CD4-positive, alpha-beta T cell treated with Interleukin-15 for 4 hours (primary cell): Measurements from ENCODE around the gene NUDT22.
A peak's percentile ranks its signal among the peaks of the same experiment; 100 is the strongest.

Experiments
- DNase-seq: peaks from one replicate; pipeline ENCODE4 v3.0.0-alpha.2; 2020; ENCODE audit warnings: low spot score

NUDT22 gene

DNA sequence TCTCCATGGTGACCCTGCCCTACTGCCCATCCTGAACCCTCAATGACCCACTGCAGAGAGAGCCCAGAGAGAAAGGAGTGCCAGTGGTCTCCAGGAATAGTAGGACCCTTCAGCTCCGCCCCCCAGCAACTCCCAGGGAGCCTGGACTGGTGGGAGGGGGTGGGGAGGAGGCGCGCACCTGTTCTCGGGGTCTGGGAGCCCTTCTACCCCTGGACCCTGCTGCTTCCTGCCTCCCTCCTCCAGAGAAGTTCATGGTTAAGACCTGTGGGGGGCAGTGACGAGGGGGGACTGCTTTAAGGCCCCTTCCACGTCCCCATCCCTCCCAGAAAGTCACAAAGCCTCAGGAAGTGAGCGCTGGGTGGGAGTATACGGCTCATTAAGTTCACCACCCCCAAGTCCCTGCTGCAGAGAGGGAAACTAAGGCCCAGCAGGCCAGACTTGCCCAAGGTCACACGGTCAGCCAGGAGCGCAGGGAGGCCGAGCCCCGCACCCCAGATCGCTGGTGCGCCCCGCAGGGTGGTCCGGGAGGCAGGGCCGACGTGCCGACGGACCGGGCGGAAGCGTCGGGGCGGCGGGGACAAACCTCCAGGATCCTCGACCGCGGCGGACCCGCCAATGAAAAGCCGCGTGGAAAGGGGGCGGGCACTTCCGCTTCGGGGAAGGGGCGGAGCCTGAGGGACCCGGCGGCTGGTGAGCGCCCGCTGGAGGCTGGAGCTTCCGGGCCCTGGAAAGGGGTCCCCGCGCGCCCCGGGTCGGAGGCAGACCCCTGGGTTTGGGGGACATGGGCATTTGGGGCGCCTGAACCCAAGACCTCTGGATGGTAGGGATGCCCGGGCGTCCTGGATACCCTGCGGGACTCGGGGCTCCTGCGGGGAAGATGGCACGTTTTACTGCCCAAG lies at the start of gene NUDT22, which contains the start of gene TRPT1:
Gene NUDT22 (plus strand): TSS at position 667 of the 899 bp plus-strand sequence. CDS start 379 bp downstream, outside the sequence.
Gene TRPT1 (minus strand): TSS at position 579 of the 899 bp plus-strand sequence. CDS start 326 bp downstream, at position 253.
- DNase-seq, result peak; percentile 86

- DNase-seq, result no peak
Observed at GRCh38 chr11:64176751-64177150, 49.3 kb upstream of the NUDT22 start.

DNA sequence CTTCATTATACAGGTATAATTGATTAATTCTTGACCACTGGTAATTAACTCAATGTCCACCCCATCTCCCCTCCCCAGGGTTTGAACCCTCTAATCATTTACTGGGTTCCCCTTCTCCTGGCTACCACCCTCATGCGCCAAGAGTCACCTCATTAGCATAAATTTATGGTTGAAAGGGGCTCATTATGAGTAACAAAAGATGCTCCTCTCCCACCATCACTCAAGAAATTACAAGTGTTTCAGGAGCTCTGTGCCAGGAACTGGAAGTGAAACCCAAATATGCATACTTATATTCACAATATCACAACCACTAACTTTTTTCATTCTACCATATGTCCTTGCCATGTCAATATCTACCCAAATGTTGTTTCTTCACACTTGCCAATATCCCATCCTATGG lies 47.9 kb upstream of the NUDT22 start:
- no peak for DNase-seq

DNA sequence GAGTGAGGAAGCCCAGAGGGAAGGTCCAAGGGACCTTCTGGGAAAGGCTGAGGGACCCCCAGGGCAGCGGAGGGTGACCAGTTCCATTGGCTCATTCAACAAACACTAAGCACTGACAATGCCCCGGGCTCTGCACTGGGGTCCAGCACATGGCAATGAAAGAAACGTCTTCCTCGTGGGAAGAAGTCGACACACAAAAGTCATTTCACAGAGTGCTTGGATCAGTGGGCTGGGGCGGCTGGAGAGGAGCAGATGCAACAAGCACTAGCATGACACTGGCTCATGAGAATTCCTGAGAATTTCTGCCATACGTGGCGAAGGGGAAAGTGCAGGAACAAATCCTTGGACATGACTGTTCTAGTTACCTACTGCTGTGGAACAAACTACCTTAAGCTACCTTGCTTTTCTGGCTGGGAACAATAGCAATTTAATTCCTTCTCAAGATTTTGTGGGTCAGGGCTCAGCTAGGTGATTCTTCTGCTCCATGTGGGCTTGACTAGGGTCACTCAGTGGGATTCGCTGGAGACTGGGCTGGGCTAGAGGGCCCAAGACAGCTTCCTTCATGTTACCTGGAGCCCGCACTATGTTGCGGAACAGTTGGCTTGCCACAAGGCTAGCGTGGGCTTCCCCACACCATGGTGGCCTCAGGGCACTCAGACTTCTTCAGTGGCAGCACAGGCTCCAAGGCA lies 47.0 kb upstream of the NUDT22 start:
- DNase-seq, result no peak

- DNase-seq, result no peak
Observed at GRCh38 chr11:64180891-64181290, 45.2 kb upstream of the NUDT22 start.

DNA sequence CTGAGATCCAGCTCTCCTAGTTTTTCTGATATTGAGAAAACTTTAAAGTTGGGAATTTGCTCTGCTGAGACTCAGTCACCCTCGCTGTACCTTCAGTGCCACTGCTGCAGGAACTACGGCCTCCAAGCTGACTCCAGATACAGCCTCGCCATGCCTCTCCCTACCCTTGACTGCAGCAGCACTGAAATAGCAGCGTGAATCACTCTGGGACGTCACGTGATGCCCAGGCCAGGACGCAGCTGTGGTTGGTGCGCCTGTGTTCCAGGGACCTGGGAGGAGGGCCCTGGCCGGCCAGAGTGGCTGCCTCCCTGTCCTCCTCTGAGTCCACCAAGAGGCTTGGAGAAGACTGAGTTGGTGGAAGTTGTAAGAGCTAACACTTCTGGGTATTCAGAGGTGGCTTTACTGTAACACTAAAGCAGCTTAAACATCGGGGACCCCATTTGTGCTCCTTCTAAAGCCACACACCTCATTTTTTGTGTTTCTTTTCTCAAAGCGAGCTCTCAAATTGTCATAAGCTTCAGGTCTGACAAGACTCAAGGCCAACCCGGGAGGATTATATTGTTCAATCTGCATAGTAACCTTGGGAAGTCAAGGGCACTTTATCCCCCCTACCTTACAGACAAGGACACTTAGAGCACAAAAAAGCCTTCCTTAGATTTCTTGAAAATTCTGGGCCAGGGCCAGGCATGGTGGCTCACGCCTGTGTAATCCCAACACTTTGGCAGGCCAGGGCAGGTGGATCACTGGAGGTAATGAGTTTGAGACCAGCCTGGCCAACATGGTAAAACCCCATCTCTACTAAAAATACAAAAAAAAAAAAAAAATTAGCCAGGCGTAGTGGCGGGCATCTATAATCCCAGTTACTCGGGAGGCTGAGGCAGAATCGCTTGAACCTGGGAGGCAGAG lies 44.3 kb upstream of the NUDT22 start:
- peak; percentile 38 for DNase-seq

- no peak for DNase-seq
Observed at GRCh38 chr11:64183890-64184289, 42.2 kb upstream of the NUDT22 start.

GRCh38 chr11:64185175-64185692 lies 40.8 kb upstream of the NUDT22 start:
- DNase-seq, result no peak

- peak; percentile 100 for DNase-seq
Observed at GRCh38 chr11:64185693-64186491, 40.2 kb upstream of the NUDT22 start, which contains the start of gene STIP1. STIP1 (plus strand) TSS chr11:64186171; CDS start chr11:64186262, 91 bp downstream.

DNA sequence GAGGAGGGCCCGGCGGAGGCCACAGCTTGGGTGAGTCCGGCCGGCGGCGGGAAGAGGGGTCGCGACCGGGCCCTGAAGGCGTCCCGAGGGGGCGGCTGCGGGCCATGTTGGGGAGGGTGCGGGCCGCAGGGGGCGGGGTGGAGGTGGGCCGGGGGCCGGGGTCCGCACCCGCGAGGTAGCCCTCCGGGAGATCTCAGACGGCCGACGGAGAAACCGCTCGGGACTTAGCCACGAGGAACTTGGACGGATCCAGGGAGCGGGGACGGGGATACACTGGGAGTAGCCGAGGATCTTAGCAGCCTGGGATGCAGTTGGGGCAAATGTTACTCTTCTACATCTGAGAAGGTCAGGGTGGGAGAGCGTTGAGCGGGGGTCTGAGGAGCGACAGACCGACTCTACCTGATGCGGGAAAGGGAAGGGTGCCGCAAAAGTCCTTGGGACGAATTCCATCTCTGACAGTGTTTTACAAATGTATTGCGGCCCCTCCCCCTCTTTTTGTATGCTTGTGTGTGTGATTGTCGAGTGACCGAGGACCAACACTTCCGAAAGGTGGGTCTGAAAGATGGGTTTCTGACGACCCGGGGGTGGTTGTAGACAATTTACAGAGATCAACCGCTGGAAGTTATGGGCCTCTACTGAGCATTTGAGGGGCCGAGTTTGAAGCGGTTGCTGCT lies 39.4 kb upstream of the NUDT22 start:
- peak; percentile 55 for DNase-seq

- DNase-seq, result no peak
Observed at GRCh38 chr11:64192434-64192833, 33.6 kb upstream of the NUDT22 start.

GRCh38 chr11:64196626-64197025 lies 29.4 kb upstream of the NUDT22 start:
- DNase-seq, result no peak

GRCh38 chr11:64198511-64198910 lies 27.6 kb upstream of the NUDT22 start:
- DNase-seq, result no peak

DNA sequence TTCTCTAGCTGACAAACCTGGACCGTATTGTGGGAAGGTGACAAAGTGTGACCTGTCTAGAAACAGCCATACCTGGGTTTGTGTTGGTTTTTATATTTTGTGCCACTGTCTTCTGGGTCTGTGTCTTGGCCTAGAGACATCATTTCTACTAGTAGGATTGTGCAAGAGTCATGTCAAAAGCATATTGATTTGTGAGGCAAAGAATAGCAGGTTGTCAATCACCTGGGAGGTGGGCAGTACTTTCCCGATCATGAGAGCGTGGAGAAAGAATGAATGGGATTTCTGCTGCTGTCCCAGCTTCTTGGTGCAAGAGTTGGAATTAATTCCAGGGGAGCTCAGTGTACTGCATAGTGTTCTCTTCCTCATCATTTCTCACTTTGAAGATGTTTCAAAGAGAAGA lies 24.5 kb upstream of the NUDT22 start:
- no peak for DNase-seq

- no peak for DNase-seq
Observed at GRCh38 chr11:64202992-64203391, 23.1 kb upstream of the NUDT22 start.

- no peak for DNase-seq
Observed at GRCh38 chr11:64203421-64204079, 22.5 kb upstream of the NUDT22 start.

GRCh38 chr11:64204080-64204440 lies 22.0 kb upstream of the NUDT22 start:
- DNase-seq, result no peak

DNA sequence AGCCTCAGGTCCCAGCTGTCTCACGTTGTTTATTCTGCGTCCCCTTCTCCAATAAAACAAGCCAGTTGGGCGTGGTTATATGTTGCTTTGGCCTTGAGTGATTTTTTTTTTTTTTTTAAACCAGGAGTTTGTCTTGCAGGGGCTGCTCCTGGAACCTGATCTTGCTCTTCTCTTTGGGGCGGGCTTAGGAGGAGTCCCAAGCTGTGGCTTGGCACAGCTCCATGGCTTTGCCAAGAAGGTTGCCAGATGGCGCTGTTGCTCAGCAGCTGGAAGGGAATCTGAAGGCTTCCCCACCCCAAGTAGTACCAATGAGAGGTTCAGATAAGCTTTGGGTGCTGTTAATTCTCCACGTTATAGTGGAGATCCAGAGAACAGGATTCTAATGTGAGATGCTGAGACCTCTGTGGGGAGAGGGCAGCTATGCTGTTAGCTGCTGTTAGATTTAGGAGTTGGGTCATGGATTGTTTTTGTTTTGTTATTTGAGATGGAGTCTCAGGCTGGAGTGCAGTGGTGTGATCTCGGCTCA lies 21.5 kb upstream of the NUDT22 start:
- DNase-seq, result peak; percentile 89

DNA sequence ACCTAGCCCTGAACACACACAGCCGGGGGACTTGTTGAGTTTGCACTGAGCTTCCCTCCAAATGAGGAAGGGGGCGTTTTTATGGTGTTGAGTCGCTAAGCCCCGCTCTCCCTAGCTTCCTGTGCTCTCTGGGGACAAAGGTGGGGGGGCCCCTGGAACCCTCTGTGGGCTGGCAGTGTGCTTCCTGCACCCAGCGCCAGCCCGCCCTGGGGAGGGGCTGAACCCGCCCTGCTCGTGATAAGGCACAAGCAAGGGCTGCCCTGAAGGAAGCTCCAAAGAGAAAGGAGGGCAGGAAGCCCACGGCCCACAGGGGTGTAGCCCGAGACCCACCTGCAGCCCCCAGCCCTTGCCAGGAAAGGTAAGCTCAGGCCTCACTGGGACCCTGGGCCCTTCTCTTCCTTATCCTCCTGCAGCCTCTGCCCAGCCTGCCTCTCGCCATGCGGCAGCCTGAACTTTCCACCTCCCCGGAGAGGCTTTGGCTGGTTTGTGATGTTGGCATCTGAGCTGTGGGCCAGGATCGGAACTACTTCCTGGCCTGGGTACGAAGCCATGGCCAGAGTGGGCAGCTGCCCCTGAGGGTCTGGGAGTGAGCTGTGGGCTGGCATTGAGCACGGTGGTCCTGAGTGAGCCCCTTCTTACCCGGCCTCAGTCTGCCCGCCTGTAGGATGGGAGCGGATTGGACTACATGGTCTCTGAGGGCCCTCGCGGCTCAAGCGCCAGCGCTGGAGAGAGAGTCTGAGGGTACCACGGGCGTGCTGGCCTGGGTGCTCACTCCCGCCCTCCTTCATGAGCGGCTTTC lies 19.4 kb upstream of the NUDT22 start, which contains the start of gene FERMT3:
Gene FERMT3 (plus strand): TSS at position 265 of the 799 bp plus-strand sequence. CDS start 644 bp downstream, outside the sequence.
- peak; percentile 73 for DNase-seq
